SK-N-SH (cell line): ENCODE measurements around the gene RBM25. TPM values are rescaled to one million over a fixed set of nuclear protein-coding genes. Genes with fewer than 3 reads are reported as not detected.

Source experiments
- CTCF ChIA-PET: fragments of 300-600, 350-600 bp; formaldehyde crosslinking; extraction: SDS; loops from one replicate; lab custom pipeline; 2021; lab: Yijun Ruan, JAX
- POLR2A ChIA-PET: fragments of 350-600 bp; sonication (Branson Sonifier 250); formaldehyde crosslinking; extraction: SDS; loops from one replicate; lab custom pipeline; 2020; ENCODE audit warnings: antibody characterized with exemption, inconsistent platforms; lab: Yijun Ruan, JAX
- DNase-seq: peaks from one replicate; pipeline ENCODE4 v3.0.0; 2012
- H2AFZ ChIP-seq: fragments of 200-600 bp; sonication (generic); 2 replicates; pipeline ENCODE4 v1.8.1; 2016; ENCODE audit warnings: antibody characterized with exemption, mild to moderate bottlenecking, low read depth
- H3F3A ChIP-seq: fragments of 200-600 bp; sonication (generic); replicated peaks from 2 replicates; pipeline ENCODE3; 2016; ENCODE audit warnings: antibody characterized with exemption, mild to moderate bottlenecking; ENCODE audit not compliant: insufficient read depth
- H3K27ac ChIP-seq, 2 experiments: fragments of 200-500 bp in 1 of 2; fragments of 200-600 bp in 1 of 2; sonication (Bioruptor generic) in 1 of 2; sonication (generic), shearing (Covaris generic) in 1 of 2; 2 replicates each; pipeline versions ENCODE4 v1.5.1 to v1.6.1; 2014 to 2016; ENCODE audit warnings: low read depth in 2 of 2, inconsistent platforms in 1 of 2, low read length in 1 of 2, mild to moderate bottlenecking in 1 of 2, mixed read lengths in 1 of 2
- H3K27me3 ChIP-seq: fragments of 200-600 bp; sonication (generic), shearing (Covaris generic); 2 replicates; pipeline ENCODE4 v1.6.1; 2016; ENCODE audit warnings: mixed run types; ENCODE audit not compliant: insufficient read depth
- H3K36me3 ChIP-seq, 2 experiments: fragments of 200-500 bp in 1 of 2; fragments of 200-600 bp in 1 of 2; sonication (Bioruptor generic) in 1 of 2; sonication (generic) in 1 of 2; replicated peaks in 1 of 2; 2 replicates each; pipeline versions ENCODE3 to v1.5.1; 2014 to 2016; ENCODE audit warnings: low read length in 1 of 2, mild to moderate bottlenecking in 1 of 2; ENCODE audit not compliant: insufficient read depth in 2 of 2, control insufficient read depth in 1 of 2
- H3K4me1 ChIP-seq, 2 experiments: fragments of 200-500 bp in 1 of 2; fragments of 200-600 bp in 1 of 2; sonication (Bioruptor generic) in 1 of 2; sonication (generic), shearing (Covaris generic) in 1 of 2; 2 replicates each; pipeline versions ENCODE4 v1.5.1 to v1.6.1; 2014 to 2016; ENCODE audit warnings: low read depth in 1 of 2, low read length in 1 of 2, mixed run types in 1 of 2; ENCODE audit not compliant: insufficient read depth in 2 of 2, control insufficient read depth in 1 of 2
- H3K4me2 ChIP-seq: fragments of 200-600 bp; sonication (generic), shearing (Covaris generic); 2 replicates; pipeline ENCODE4 v1.6.1; 2017; ENCODE audit warnings: mixed run types
- H3K4me3 ChIP-seq, 2 experiments: fragments of 200-500 bp in 1 of 2; fragments of 200-600 bp in 1 of 2; sonication (Bioruptor generic) in 1 of 2; sonication (generic), shearing (Covaris generic) in 1 of 2; 2 replicates each; pipeline versions ENCODE4 v1.5.1 to v1.8.1; 2014 to 2016; ENCODE audit warnings: low read depth in 2 of 2, inconsistent platforms in 1 of 2, low read length in 1 of 2, mild to moderate bottlenecking in 1 of 2, mixed read lengths in 1 of 2, moderate library complexity in 1 of 2
- H3K79me2 ChIP-seq: fragments of 200-600 bp; sonication (generic); 2 replicates; pipeline ENCODE4 v1.8.1; 2017; ENCODE audit warnings: mild to moderate bottlenecking; ENCODE audit not compliant: insufficient read depth
- H3K9ac ChIP-seq: fragments of 200-600 bp; sonication (generic); 2 replicates; pipeline ENCODE4 v1.6.1; 2017; ENCODE audit warnings: mixed run types
- H3K9me2 ChIP-seq: fragments of 200-600 bp; sonication (generic); 2 replicates; pipeline ENCODE4 v1.6.1; 2017; ENCODE audit warnings: mixed run types
- H3K9me3 ChIP-seq: fragments of 200-600 bp; sonication (generic); 2 replicates; pipeline ENCODE4 v1.6.1; 2017; ENCODE audit warnings: mixed run types, mild to moderate bottlenecking, moderate library complexity
- H4K20me1 ChIP-seq: fragments of 200-600 bp; sonication (generic); 2 replicates; pipeline ENCODE4 v1.6.1; 2017; ENCODE audit warnings: mild to moderate bottlenecking, mixed run types; ENCODE audit not compliant: insufficient read depth
- CHD2 ChIP-seq: fragments of 150-350 bp; IDR thresholded peaks from 2 replicates; pipeline ENCODE4 v1.6.1; 2018; ENCODE audit warnings: low read length; ENCODE audit not compliant: partially characterized antibody
- CTCF ChIP-seq: fragments of 200-600 bp; sonication (generic); IDR thresholded peaks from 2 replicates; pipeline ENCODE4 v1.6.1; 2017; ENCODE audit warnings: antibody characterized with exemption, mild to moderate bottlenecking, moderate library complexity
- EP300 ChIP-seq, 2 experiments: IDR thresholded peaks; 2 replicates each; pipeline versions ENCODE4 v1.4.0 to v1.6.1; 2012; ENCODE audit warnings: borderline replicate concordance in 1 of 2, low read depth in 1 of 2, low read length in 1 of 2
- EZH2phosphoT487 ChIP-seq: fragments of 200-600 bp; sonication (generic); IDR thresholded peaks from 2 replicates; pipeline ENCODE4 v1.6.1; 2017; ENCODE audit warnings: low read depth, mixed run types, mild to moderate bottlenecking, antibody characterized with exemption, moderate library complexity, borderline replicate concordance
- FOXJ3 ChIP-seq: sonication (generic); formaldehyde crosslinking; IDR thresholded peaks from 2 replicates; pipeline ENCODE4 v1.5.1; 2020; ENCODE audit warnings: mild to moderate bottlenecking, missing genetic modification reagents
- IRF3 ChIP-seq: fragments of 150-350 bp; IDR thresholded peaks from 2 replicates; pipeline ENCODE4 v1.6.1; 2016; ENCODE audit warnings: mild to moderate bottlenecking, low read depth, low read length
- JUND ChIP-seq: IDR thresholded peaks from 2 replicates; pipeline ENCODE4 v1.4.0; 2012
- MAX ChIP-seq: IDR thresholded peaks from 2 replicates; pipeline ENCODE4 v1.4.0; 2012; ENCODE audit warnings: low read depth
- MEF2A ChIP-seq: IDR thresholded peaks from 2 replicates; pipeline ENCODE4 v1.4.0; 2012; ENCODE audit warnings: low read depth, borderline replicate concordance
- MXI1 ChIP-seq: IDR thresholded peaks from 2 replicates; pipeline ENCODE4 v1.6.1; 2012; ENCODE audit warnings: mild to moderate bottlenecking, low read depth, low read length, improper control_type of control experiment
- POLR2AphosphoS5 ChIP-seq: IDR thresholded peaks from 2 replicates; pipeline ENCODE4 v1.6.1; 2012; ENCODE audit warnings: low read depth, low read length
- RAD21 ChIP-seq: IDR thresholded peaks from 2 replicates; pipeline ENCODE4 v1.6.1; 2012; ENCODE audit warnings: mild to moderate bottlenecking, low read length
- RCOR1 ChIP-seq: fragments of 150-350 bp; IDR thresholded peaks from 2 replicates; pipeline ENCODE4 v1.6.1; 2017; ENCODE audit warnings: antibody characterized with exemption, low read length
- RFX5 ChIP-seq: IDR thresholded peaks from 2 replicates; pipeline ENCODE4 v1.6.1; 2012; ENCODE audit warnings: mild to moderate bottlenecking, improper control_type of control experiment, low read length
- SMC3 ChIP-seq: IDR thresholded peaks from 2 replicates; pipeline ENCODE4 v1.6.1; 2012; ENCODE audit warnings: low read depth, low read length, improper control_type of control experiment
- TAF1 ChIP-seq: IDR thresholded peaks from 2 replicates; pipeline ENCODE4 v1.6.1; 2012; ENCODE audit warnings: low read depth, mild to moderate bottlenecking, low read length, moderate library complexity, borderline replicate concordance
- TCF12 ChIP-seq: IDR thresholded peaks from 2 replicates; pipeline ENCODE4 v1.4.0; 2012
- TEAD4 ChIP-seq: IDR thresholded peaks from 2 replicates; pipeline ENCODE4 v1.4.0; 2012; ENCODE audit warnings: mild to moderate bottlenecking, borderline replicate concordance; ENCODE audit not compliant: insufficient read depth
- USF2 ChIP-seq: fragments of 150-350 bp; IDR thresholded peaks from 2 replicates; pipeline ENCODE4 v1.6.1; 2017; ENCODE audit warnings: antibody characterized with exemption, low read length, low read depth, borderline replicate concordance
- ZBTB33 ChIP-seq: IDR thresholded peaks from 2 replicates; pipeline ENCODE4 v1.4.0; 2012; ENCODE audit warnings: low read depth, borderline replicate concordance
- WGBS: methylation state at CpG from one replicate; pipeline ENCODE4 v1.1.6; 2017; ENCODE audit warnings: low lambda C conversion rate; 5-methylcytosine and 5-hydroxymethylcytosine counted together
- polyA plus RNA-seq, 3 experiments: library from polyadenylated mRNA; depleted of rRNA; stranded (reverse); fragments of >200 nt; gene quantifications; 2 replicates each; pipeline ENCODE4 v1.2.3, GENCODE V29; 2012

Gene RBM25
- polyA plus RNA-seq, 1 of the 3 experiments (the other 2 are of a cell fraction): 14.0 TPM

GRCh38 chr14:73049428-73049827 is 8.9 kb upstream of the RBM25 start:
- ChIA-PET CTCF (no interaction called here), POLR2A (no interaction called here)
- Histone ChIP-seq H3K9me2 (no peaks in the 10 kb centered on the region), H3K27me3 (no peaks in the 10 kb centered on the region), H3K27ac (no peak overlapping the region), H3K4me1 (no peaks in the 10 kb centered on the region), H3K4me2 (no peak overlapping the region), H3K79me2 (no peaks in the 10 kb centered on the region), H3K9ac (no peak overlapping the region), H2AFZ (no peak overlapping the region), H3K4me3 (no peak overlapping the region), H4K20me1 (no peaks in the 10 kb centered on the region), H3F3A (no peaks in the 10 kb centered on the region), H3K9me3 (no peaks in the 10 kb centered on the region), H3K36me3 (no peaks in the 10 kb centered on the region)
- no peak for DNase-seq
- no peak for TF ChIP-seq MXI1
- no peak for TF ChIP-seq SMC3
- no peak for TF ChIP-seq RAD21
- no peak for TF ChIP-seq IRF3
- TF ChIP-seq USF2: no peak
- no peak for TF ChIP-seq MAX
- no peak for TF ChIP-seq EP300 (IDR thresholded peaks at IDR 0.05; ENCODE audit: borderline replicate concordance in 1 of 2, low read depth in 1 of 2, low read length in 1 of 2)
- no peak for TF ChIP-seq CTCF
- TF ChIP-seq TCF12: no peak
- TF ChIP-seq FOXJ3 (CRISPR knock-in tag): no peak
- TF ChIP-seq TAF1: no peak
- TF ChIP-seq RFX5: no peak
- no peak for TF ChIP-seq RCOR1
- no peak for TF ChIP-seq JUND
- TF ChIP-seq POLR2AphosphoS5: no peak
- TF ChIP-seq EZH2phosphoT487: no peak
- TF ChIP-seq MEF2A: no peak
- no peak for TF ChIP-seq ZBTB33
- TF ChIP-seq CHD2: no peak
- TF ChIP-seq TEAD4: no peak
- WGBS: 81% methylated on average over 4 of the region's 4 CpGs
